H9 (cell line): ENCODE measurements around the gene VWA5A. TPM values are rescaled to one million over a fixed set of nuclear protein-coding genes. Genes with fewer than 3 reads are reported as not detected.

Source experiments
- DNase-seq: peaks from one replicate; pipeline ENCODE4 v3.0.0-alpha.2; 2017
- H2AFZ ChIP-seq: one replicate; pipeline ENCODE4 v1.6.1; 2013; ENCODE audit warnings: mild to moderate bottlenecking, low read length, control low read depth, moderate library complexity
- H2AK5ac ChIP-seq: 2 replicates; pipeline ENCODE4 v1.6.1; 2013; ENCODE audit warnings: low read length, control low read depth, mixed read lengths; ENCODE audit not compliant: insufficient read length
- H2BK120ac ChIP-seq: one replicate; pipeline ENCODE4 v1.6.1; 2013; ENCODE audit warnings: low read depth, mild to moderate bottlenecking, low read length, control low read depth, inconsistent platforms; ENCODE audit not compliant: poor library complexity, severe bottlenecking
- H2BK12ac ChIP-seq: 2 replicates; pipeline ENCODE4 v1.6.1; 2013; ENCODE audit warnings: low read length, control low read depth, mixed read lengths, low read depth; ENCODE audit not compliant: insufficient read length
- H2BK15ac ChIP-seq: 2 replicates; pipeline ENCODE4 v1.6.1; 2013; ENCODE audit warnings: low read depth, low read length, control low read depth
- H2BK20ac ChIP-seq: one replicate; pipeline ENCODE4 v1.6.1; 2013; ENCODE audit warnings: low read depth, mild to moderate bottlenecking, low read length, control low read depth, inconsistent platforms; ENCODE audit not compliant: poor library complexity, severe bottlenecking
- H2BK5ac ChIP-seq: 2 replicates; pipeline ENCODE4 v1.6.1; 2013; ENCODE audit warnings: low read length, control low read depth, mixed read lengths; ENCODE audit not compliant: insufficient read length
- H3K14ac ChIP-seq: 2 replicates; pipeline ENCODE4 v1.6.1; 2013; ENCODE audit warnings: low read length, control low read depth; ENCODE audit not compliant: insufficient read depth
- H3K18ac ChIP-seq: 2 replicates; pipeline ENCODE4 v1.6.1; 2013; ENCODE audit warnings: low read depth, mild to moderate bottlenecking, mixed read lengths, low read length, control low read depth; ENCODE audit not compliant: insufficient read length
- H3K23ac ChIP-seq: 2 replicates; pipeline ENCODE4 v1.6.1; 2013; ENCODE audit warnings: low read length, control low read depth, mixed read lengths, low read depth; ENCODE audit not compliant: insufficient read length
- H3K23me2 ChIP-seq: 2 replicates; pipeline ENCODE4 v1.6.1; 2013; ENCODE audit warnings: low read depth, mild to moderate bottlenecking, mixed read lengths, low read length, control low read depth; ENCODE audit not compliant: insufficient read length, poor library complexity, severe bottlenecking
- H3K27ac ChIP-seq: 2 replicates; pipeline ENCODE4 v1.5.1; 2013; ENCODE audit warnings: low read length, control low read depth, mixed read lengths, low read depth; ENCODE audit not compliant: insufficient read length
- H3K27me3 ChIP-seq: 2 replicates; pipeline ENCODE4 v1.6.1; 2013; ENCODE audit warnings: low read length, control low read depth, inconsistent platforms; ENCODE audit not compliant: insufficient read depth
- H3K4ac ChIP-seq: 2 replicates; pipeline ENCODE4 v1.6.1; 2013; ENCODE audit warnings: low read depth, mild to moderate bottlenecking, control low read depth, inconsistent platforms, low read length, moderate library complexity
- H3K4me1 ChIP-seq: 2 replicates; pipeline ENCODE4 v1.6.1; 2013; ENCODE audit warnings: low read length, control low read depth, inconsistent platforms; ENCODE audit not compliant: insufficient read depth
- H3K4me2 ChIP-seq: 2 replicates; pipeline ENCODE4 v1.6.1; 2013; ENCODE audit warnings: low read length, control low read depth, mixed read lengths; ENCODE audit not compliant: insufficient read length, insufficient read depth
- H3K56ac ChIP-seq: 2 replicates; pipeline ENCODE4 v1.6.1; 2013; ENCODE audit warnings: low read depth, mild to moderate bottlenecking, mixed read lengths, low read length, control low read depth; ENCODE audit not compliant: insufficient read length
- H3K79me1 ChIP-seq: 2 replicates; pipeline ENCODE4 v1.6.1; 2013; ENCODE audit warnings: low read depth, mild to moderate bottlenecking, moderate library complexity, low read length, control low read depth, inconsistent platforms; ENCODE audit not compliant: insufficient read depth, poor library complexity, severe bottlenecking
- H3K79me2 ChIP-seq: 2 replicates; pipeline ENCODE4 v1.6.1; 2013; ENCODE audit warnings: low read length, control low read depth, inconsistent platforms; ENCODE audit not compliant: insufficient read depth
- H3K9ac ChIP-seq: 2 replicates; pipeline ENCODE4 v1.6.1; 2013; ENCODE audit warnings: low read length, control low read depth, mixed read lengths; ENCODE audit not compliant: insufficient read length; ENCODE audit errors: extremely low read depth
- H3K9me3 ChIP-seq: one replicate; pipeline ENCODE4 v1.6.1; 2013; ENCODE audit warnings: low read depth, low read length, inconsistent platforms; ENCODE audit not compliant: control insufficient read depth
- H3T11ph ChIP-seq: one replicate; pipeline ENCODE4 v1.6.1; 2013; ENCODE audit warnings: mild to moderate bottlenecking, low read length, control low read depth, inconsistent platforms
- H4K20me1 ChIP-seq: one replicate; pipeline ENCODE4 v1.6.1; 2013; ENCODE audit not compliant: control insufficient read depth, insufficient read length, insufficient read depth
- H4K5ac ChIP-seq: 2 replicates; pipeline ENCODE4 v1.6.1; 2013; ENCODE audit warnings: low read depth, mild to moderate bottlenecking, mixed read lengths, low read length, control low read depth; ENCODE audit not compliant: insufficient read length
- H4K8ac ChIP-seq: replicated peaks from 2 replicates; pipeline ENCODE4 v1.6.1; 2013; ENCODE audit warnings: low read length, control low read depth, mixed read lengths, low read depth; ENCODE audit not compliant: insufficient read length
- H4K91ac ChIP-seq: 2 replicates; pipeline ENCODE4 v1.6.1; 2013; ENCODE audit warnings: low read depth, mild to moderate bottlenecking, moderate library complexity, mixed read lengths, low read length, control low read depth; ENCODE audit not compliant: insufficient read length
- H3K27ac Mint-ChIP-seq, 3 experiments: 2 replicates in 2 of 3; 3 replicates in 1 of 3; pipeline ENCODE4 v1.8.0; 2020 to 2021; ENCODE audit warnings: mixed read lengths in 3 of 3, mild to moderate bottlenecking in 1 of 3, moderate library complexity in 1 of 3
- H3K27me3 Mint-ChIP-seq: 2 replicates; pipeline ENCODE4 v1.8.0; 2021; ENCODE audit warnings: low read depth, mild to moderate bottlenecking, moderate library complexity, mixed read lengths
- H3K36me3 Mint-ChIP-seq, 3 experiments: 2 replicates in 2 of 3; 3 replicates in 1 of 3; pipeline ENCODE4 v1.8.0; 2020 to 2021; ENCODE audit warnings: low read depth in 3 of 3, mixed read lengths in 3 of 3; ENCODE audit not compliant: insufficient read depth in 1 of 3
- H3K4me1 Mint-ChIP-seq, 2 experiments: 2 replicates each; pipeline ENCODE4 v1.8.0; 2020; ENCODE audit warnings: mixed read lengths in 2 of 2
- H3K4me3 Mint-ChIP-seq, 2 experiments: 2 replicates in 1 of 2; 3 replicates in 1 of 2; pipeline ENCODE4 v1.8.0; 2020 to 2021; ENCODE audit warnings: mild to moderate bottlenecking in 2 of 2, mixed read lengths in 2 of 2, moderate library complexity in 1 of 2
- H3K9me3 Mint-ChIP-seq, 2 experiments: 2 replicates in 1 of 2; 3 replicates in 1 of 2; pipeline ENCODE4 v1.8.0; 2020; ENCODE audit warnings: mild to moderate bottlenecking in 2 of 2, mixed read lengths in 2 of 2, moderate library complexity in 1 of 2
- CTCF ChIP-seq: fragments of 200-600 bp; sonication (generic); conservative IDR thresholded peaks from 3 replicates; pipeline ENCODE4 v1.8.0; 2021; ENCODE audit warnings: antibody characterized with exemption, mild to moderate bottlenecking
- WGBS: extraction: QIAGEN DNeasy Blood & Tissue Kit; methylation state at CpG from one replicate; pipeline ENCODE4 v1.1.7; 2013; ENCODE audit warnings: missing lambda C conversion rate, low lambda C conversion rate, mixed read lengths; ENCODE audit not compliant: insufficient read length; ENCODE audit errors: extremely low coverage; 5-methylcytosine and 5-hydroxymethylcytosine counted together
- total RNA-seq: library from RNA; stranded (reverse); gene quantifications from 2 replicates; pipeline ENCODE4 v1.2.1, GENCODE V29; 2021

The VWA5A gene
- total RNA-seq, 1 experiment from 2014 or later: 15.6 TPM

GRCh38 chr11:124072147-124072546, 43.1 kb upstream of the VWA5A start:
- peaks cover 2% of the 10 kb centered on the region; the same call in 1 of the 2 replicates for H3K27me3 Mint-ChIP-seq
- Histone ChIP-seq H3K4me1 (no peaks in the 10 kb centered on the region), H3K27ac (no peak overlapping the region), H3K79me2 (no peaks in the 10 kb centered on the region), H4K5ac (no peak overlapping the region), H2BK15ac (no peak overlapping the region), H3K9me3 (no peaks in the 10 kb centered on the region), H2BK5ac (no peak overlapping the region), H2AK5ac (no peak overlapping the region), H4K20me1 (no peaks in the 10 kb centered on the region), H3K9ac (no peak overlapping the region), H3K4ac (no peak overlapping the region), H3K23ac (no peak overlapping the region), H3K79me1 (no peaks in the 10 kb centered on the region), H3K27me3 (no peaks in the 10 kb centered on the region), H3K14ac (no peak overlapping the region), H2AFZ (no peak overlapping the region), H4K91ac (no peak overlapping the region), H2BK120ac (no peak overlapping the region), H3K18ac (no peak overlapping the region), H4K8ac (no peak overlapping the region), H3K4me2 (no peak overlapping the region), H3K23me2 (no peaks in the 10 kb centered on the region), H3K56ac (no peak overlapping the region), H2BK12ac (no peak overlapping the region), H3T11ph (no peak overlapping the region), H2BK20ac (no peak overlapping the region)
- no peak overlapping the region for H3K4me3 Mint-ChIP-seq
- peaks cover 15 to 17% of the 10 kb centered on the region in 2 experiments for H3K4me1 Mint-ChIP-seq
- WGBS: no CpG with 5 or more reads among the region's 8 CpGs
- H3K27ac Mint-ChIP-seq: no peak overlapping the region
- no peaks in the 10 kb centered on the region for H3K9me3 Mint-ChIP-seq
- no peaks in the 10 kb centered on the region for H3K36me3 Mint-ChIP-seq
- no peak for TF ChIP-seq CTCF
- no peak for DNase-seq
